ENCODE measurements around the gene SSBP4. TPM values are rescaled to one million over a fixed set of nuclear protein-coding genes. Genes with fewer than 3 reads are reported as not detected.

SSBP4 gene
- total and polyA plus RNA-seq, 2 donors (not counting 3 experiments of a cell fraction or from before 2014, with no cell fraction given) = 89.6 to 151 TPM

- peak; percentile 80 for DNase-seq (ENCODE audit: low read depth, low spot score)
These were observed 9.8 kb downstream of the SSBP4 start for GRCh38 chr19:18428787-18429674.

More at GRCh38 chr19:18428787-18429674, 9.8 kb downstream of the SSBP4 start:
- peaks cover 0 to 2% of the 10 kb centered on the region in 2 experiments for H3K36me3 ChIP-seq (ENCODE audit: control insufficient read depth in 2 of 2, extremely low read depth in 1 of 2, insufficient read depth in 2 of 2, low read length in 2 of 2)
- peaks cover 28% of the 10 kb centered on the region for H3K79me2 ChIP-seq (ENCODE audit: control insufficient read depth, insufficient read depth, low read length)
- H3K4me3 ChIP-seq (replicated peaks in 1 of 3; ENCODE audit: insufficient read depth in 1 of 3, low read depth in 1 of 3, low read length in 3 of 3) = peak overlapping the region in 1 of 3 experiments; percentile 35
- peak overlapping the region; percentile 32 for H3K9ac ChIP-seq (replicated peaks; ENCODE audit: extremely low read depth, insufficient read depth, low read length)
- intact Hi-C loops (cut with micrococcal nuclease) = no loop called here
- peak; percentile 81 for FAIRE-seq
- TF ChIP-seq CTCF (IDR thresholded peaks at IDR 0.05; ENCODE audit: extremely low read depth in 1 of 2, insufficient read depth in 1 of 2, low read depth in 1 of 2, low read length in 2 of 2) (no peak), GATA2 (IDR thresholded peaks at IDR 0.05; ENCODE audit: insufficient read depth, insufficient read length, low read depth, low read length) (no peak), POLR2A (IDR thresholded peaks at IDR 0.05; ENCODE audit: low read depth, low read length) (no peak), JUN (IDR thresholded peaks at IDR 0.05; ENCODE audit: borderline replicate concordance, insufficient read depth, insufficient read length, low read depth) (no peak), POLR2AphosphoS5 (IDR thresholded peaks at IDR 0.05; ENCODE audit: insufficient read depth, low read depth, low read length) (no peak), EZH2 (IDR thresholded peaks at IDR 0.05; ENCODE audit: borderline replicate concordance, low read depth, low read length, severe bottlenecking) (no peak), FOS (IDR thresholded peaks at IDR 0.05; ENCODE audit: borderline replicate concordance, insufficient read depth, low read length) (no peak), MYC (IDR thresholded peaks at IDR 0.05; ENCODE audit: low read depth, low read length) (no peak)
- TF ChIP-seq, protein P1, sequence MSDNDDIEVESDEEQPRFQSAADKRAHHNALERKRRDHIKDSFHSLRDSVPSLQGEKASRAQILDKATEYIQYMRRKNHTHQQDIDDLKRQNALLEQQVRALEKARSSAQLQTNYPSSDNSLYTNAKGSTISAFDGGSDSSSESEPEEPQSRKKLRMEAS (IDR thresholded peaks at IDR 0.05; ENCODE audit: insufficient read depth, insufficient read length) = no peak
- no peaks in the 10 kb centered on the region for H3K27me3 ChIP-seq (ENCODE audit: control insufficient read depth in 2 of 2, insufficient read depth in 2 of 2, low read length in 2 of 2)
- ChIA-PET POLR2A (interaction anchor here (0.7 to 1.3 kb wide), 3 partner anchors 8 to 147 kb away, joined by 3 to 4 read pairs (median 3); partner anchors contain the start of gene SSBP4), CTCF (interaction anchor here (1.0 to 2.1 kb wide), 4 partner anchors 10 to 149 kb away, joined by 3 to 13 read pairs (median 6); partner anchors contain the start of gene SSBP4)
- peaks cover 13% of the 10 kb centered on the region for H3K4me1 ChIP-seq (ENCODE audit: control insufficient read depth, extremely low read depth, insufficient read depth, low read length)
- no TSS peak for BruUV-seq (replicated peaks)
- H3K9me3 ChIP-seq (replicated peaks; ENCODE audit: control insufficient read depth, insufficient read depth, low read length) = no peaks in the 10 kb centered on the region
- dilution Hi-C loops (cut with MboI; ENCODE audit: extremely low pct_ligation_motif_present, low sequenced_read_pairs) = no loop called here
- H3K9me1 ChIP-seq (replicated peaks; ENCODE audit: control insufficient read depth, extremely low read depth, insufficient read depth, low read length) = no peaks in the 10 kb centered on the region
- H3K27ac ChIP-seq (ENCODE audit: insufficient read depth, low read depth, low read length) = peak overlapping the region; percentile 51
- no peak overlapping the region for H2AFZ ChIP-seq (ENCODE audit: low read depth, low read length)
- no peaks in the 10 kb centered on the region for H4K20me1 ChIP-seq (replicated peaks; ENCODE audit: control insufficient read depth, extremely low read depth, insufficient read depth, low read length)
- no peak overlapping the region for H3K4me2 ChIP-seq (ENCODE audit: insufficient read depth, low read length)
